Frontal cortex (tissue), 4 donors: ENCODE data around the gene SDF2L1. TPM values are rescaled to one million over a fixed set of nuclear protein-coding genes. Genes with fewer than 3 reads are reported as not detected.
"Not testable (repeated sequence)": the region's sequence is repeated elsewhere in the genome, so short reads cannot be mapped to it uniquely, and the experiment has no call there.

Experiments
- DNase-seq, 2 donors: peaks; one replicate each; pipeline ENCODE4 v3.0.0; 2012; ENCODE audit warnings: low spot score in 2 of 2
- FAIRE-seq: peaks from 2 replicates; lab custom pipeline; 2012; peaks lifted over from hg19 to GRCh38; lab: Jason Lieb, UNC
- total RNA-seq: library from RNA; depleted of rRNA; stranded (reverse); fragments of >200 nt; gene quantifications from one replicate; pipeline ENCODE4 v1.2.3, GENCODE V29; 2014
- donor health status: control.
- donor health status: control.
- donor health status: control.

SDF2L1 gene, protein sequence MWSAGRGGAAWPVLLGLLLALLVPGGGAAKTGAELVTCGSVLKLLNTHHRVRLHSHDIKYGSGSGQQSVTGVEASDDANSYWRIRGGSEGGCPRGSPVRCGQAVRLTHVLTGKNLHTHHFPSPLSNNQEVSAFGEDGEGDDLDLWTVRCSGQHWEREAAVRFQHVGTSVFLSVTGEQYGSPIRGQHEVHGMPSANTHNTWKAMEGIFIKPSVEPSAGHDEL
- total RNA-seq: 2.9 TPM

DNA sequence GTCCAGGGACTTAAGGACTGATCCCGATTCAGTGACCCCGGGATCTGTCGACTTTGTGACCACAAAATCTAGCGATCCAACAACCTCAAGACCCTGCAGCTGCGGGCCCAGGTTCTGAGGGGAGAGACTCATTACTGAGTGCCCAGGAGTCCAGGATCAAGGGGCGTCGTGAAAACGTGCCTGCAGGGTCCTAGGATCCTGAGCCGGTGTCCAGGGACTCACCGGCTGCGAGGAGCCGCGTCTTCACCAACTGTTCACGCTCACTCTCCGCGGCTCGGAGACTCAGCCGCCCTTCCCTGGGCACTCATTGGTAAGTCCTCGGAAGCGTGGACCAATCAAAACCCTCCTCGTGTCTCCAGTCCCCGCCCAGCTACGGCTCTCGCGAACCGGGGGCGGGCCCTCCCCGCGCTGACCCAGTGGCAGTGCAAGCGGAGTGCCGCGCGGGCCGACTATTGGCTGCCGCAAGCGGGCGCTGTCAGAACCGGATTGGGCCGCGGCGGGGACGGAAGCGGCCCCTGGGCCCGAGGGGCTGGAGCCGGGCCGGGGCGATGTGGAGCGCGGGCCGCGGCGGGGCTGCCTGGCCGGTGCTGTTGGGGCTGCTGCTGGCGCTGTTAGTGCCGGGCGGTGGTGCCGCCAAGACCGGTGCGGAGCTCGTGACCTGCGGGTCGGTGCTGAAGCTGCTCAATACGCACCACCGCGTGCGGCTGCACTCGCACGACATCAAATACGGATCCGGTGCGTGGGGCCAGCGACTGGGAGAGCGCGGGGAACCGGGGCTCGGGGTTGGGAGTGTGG lies at the start of gene SDF2L1:
Gene SDF2L1, plus strand, starts transcription at position 514 of the 795 bp plus-strand sequence. Its CDS starts 35 bp downstream, at position 549.
- peak; percentile 86 for FAIRE-seq
- DNase-seq: peak; percentile 99

DNA sequence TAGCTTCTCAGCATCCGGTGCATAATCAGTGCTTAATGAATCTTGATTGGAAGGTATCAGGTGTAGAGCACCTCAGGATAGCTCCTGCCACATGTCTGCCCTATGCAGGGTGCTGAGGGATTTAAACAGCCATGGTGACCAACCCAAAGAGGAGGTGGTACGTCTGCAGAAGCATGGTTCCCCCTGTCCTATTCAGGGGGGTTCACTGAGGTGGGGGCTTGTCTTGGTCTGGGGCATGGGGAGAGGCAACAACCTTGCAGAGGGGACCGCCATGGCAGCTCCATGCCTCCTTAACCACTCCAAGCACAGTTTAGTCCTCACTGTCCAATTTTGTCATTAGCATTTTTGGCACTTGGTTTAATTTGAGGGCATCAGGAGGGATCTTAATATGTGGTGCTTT lies 49.7 kb upstream of the SDF2L1 start:
- DNase-seq: no peak
- no peak for FAIRE-seq

DNA sequence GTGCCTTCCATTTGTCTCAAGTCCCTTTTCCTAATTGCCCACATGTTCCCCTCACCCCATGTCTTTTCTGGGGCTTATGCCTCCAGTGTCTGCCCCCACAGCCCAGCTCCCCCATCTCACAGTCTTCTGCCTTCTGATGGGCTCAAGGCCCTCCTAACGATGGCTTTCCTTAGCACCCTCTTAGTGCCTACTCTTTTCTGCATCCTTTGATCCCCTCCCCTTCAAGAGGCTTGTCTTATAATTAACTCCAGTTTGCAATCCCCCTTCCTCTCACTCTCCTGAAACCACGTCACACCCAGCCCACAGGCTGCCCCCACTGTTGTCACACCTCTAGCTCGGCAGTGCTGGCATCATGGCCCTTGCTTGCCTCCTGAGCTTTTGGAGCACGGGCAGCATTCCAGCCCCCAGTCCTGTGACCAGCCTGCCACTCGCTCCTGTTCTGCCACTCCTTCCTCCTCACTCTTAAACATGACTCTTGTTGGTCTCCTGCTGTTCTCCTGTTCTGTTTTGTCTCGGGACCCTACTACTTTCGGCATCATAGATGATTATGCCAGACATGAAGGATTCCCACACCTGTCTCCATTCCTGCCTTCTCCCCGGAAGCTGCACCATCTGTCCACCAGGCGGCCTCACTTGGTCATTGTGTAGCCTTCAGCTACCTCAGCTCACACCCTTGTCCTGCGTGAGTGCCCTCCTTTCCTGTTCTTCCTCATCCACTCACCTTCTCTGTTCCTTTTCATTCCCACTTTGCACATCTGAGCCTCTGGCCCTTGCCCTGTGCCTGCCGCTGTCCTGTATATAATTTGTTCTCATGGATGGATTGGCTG lies 48.5 kb upstream of the SDF2L1 start:
- FAIRE-seq (no peak), DNase-seq (no peak)

DNA sequence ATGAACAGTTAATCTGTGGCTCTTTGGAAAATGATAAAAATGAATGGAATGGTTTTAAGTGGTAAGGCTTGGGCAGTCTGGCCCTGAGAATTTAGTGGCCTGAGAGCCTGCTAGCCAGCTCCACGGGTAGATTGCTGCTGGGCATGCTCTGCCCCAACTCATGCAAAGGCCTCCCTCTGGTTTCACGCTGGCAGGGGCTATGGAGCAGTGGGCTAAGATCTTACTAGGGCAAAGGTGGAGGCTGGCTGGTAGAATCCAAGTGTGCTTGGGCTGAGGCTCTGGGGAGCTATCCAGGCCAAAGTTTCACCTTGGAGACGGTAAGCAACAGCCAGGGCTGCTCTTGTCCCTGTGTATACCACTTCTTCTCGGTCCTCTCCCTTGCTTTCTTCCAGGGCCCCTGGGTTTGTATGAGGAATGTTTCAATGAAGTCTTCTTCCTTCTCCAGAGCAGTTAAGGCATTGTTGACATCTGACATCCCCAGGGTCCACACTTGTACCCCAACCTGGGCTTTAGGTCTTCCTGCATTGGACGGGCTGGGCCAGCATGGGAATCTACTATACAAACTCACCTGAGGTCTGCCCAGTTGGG lies 47.1 kb upstream of the SDF2L1 start:
- FAIRE-seq (no peak), DNase-seq (no peak)

DNA sequence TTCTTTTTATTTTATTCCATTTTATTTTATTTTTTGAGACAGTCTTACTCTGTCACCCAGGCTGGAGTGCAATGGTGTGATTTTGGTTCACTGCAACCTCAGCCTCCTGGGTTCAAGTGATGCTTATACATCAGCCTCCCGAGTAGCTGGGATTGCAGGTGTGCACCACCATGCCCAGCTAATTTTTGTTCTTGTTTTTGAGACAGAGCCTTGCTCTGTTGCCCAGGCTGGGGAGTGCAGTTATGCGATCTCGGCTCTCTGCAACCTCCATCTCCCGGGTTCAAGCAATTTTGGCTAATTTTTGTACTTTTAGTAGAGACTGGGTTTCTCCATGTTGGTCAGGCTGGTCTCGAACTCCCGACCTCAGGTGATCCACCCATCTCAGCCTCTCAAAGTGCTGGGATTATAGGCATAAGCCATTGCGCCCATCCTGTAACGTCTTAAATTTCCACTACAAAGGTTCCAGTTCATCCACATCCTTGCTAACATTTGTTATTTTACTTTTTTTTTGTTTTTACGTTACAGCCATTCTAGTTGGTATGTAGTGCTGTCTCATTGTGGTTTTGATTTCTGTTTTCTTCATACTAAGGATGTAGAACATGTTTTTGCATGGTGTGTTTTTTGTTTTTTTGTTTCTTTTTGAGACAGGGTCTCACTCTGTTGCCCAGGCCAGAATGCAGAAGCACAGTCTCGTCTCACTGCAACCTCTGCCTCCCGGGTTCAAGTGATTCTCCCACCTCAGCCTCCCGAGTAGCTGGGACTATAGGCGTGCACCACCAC lies 45.6 kb upstream of the SDF2L1 start:
- DNase-seq, FAIRE-seq: not testable (repeated sequence)

DNA sequence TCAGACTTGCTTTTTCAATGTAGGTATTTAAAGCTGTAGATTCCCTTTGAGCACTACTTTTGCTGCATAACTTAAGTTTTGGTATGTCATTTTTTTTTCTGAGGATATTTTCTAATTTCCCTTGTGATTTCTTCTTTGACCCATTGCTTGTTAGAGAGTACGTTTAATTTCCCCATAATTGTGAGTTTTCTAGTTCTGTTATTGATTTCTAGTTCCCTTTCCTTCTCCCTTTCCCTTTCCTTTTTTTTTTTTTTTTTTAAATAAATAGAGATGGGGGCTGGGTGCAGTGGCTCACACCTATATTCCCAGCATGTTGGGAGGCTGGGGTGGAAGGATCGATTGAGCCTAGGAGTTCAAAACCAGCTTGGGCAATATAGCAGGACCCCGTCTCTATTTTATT lies 43.8 kb upstream of the SDF2L1 start:
- no peak for DNase-seq
- FAIRE-seq: no peak

DNA sequence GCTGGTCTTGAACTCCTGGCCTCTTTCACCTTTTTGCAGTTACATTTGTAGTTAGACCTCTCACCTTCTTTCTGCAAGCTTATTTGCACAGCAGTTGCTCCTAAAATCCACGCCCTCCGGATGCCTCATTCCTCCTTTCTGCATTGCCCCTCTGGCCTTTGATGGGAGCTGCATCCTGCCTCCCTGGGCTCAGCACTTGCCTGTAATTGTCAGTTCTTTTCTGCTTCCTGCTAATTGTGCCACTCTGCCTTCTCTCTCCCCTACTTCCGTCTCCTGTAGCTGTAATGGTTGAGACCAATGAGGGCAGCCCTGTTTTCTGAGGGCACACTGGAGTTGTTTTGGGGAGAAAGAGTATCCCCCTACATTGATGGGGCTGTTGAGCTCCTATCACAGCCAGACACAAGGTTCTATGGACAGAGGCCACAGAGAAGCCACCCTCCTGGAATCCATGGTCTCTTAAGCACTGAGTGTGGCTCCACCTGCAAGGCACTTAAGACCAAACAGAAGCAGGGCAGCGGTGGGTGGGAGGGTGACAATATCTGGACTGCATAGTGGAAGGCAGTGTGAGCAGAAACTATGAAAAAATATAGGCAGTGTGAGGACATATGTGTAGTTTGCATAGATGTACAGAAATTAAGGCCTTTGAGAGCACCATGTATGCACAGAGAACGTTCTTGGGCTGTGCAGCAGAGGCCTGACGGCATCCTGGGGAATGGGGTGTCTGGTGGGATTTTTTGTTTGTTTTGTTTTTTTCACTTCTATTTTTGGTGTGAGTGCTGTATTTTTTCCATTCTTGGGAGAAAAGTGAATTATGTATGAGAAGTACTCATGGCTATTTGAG lies 42.8 kb upstream of the SDF2L1 start:
- FAIRE-seq (no peak), DNase-seq (no peak)

DNA sequence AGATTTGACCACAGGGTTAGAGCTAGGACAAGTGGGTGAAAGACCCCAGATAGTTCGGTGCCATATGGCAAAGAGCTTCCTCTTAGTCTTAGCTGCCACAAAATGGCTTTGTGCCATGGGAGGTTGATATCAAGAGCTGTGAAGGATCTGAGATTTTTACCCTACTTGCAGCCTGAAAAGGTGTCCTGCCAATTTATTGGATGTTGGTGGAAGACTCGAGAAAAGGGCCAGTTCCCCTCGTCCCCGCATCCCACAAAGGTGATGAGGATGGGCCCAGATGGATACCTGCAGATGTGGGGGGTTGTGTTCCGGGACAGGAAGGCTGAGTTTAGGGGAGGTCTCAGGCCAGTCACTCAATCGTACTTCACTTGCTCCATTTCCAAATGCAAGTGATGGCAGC lies 39.5 kb upstream of the SDF2L1 start:
- DNase-seq (no peak), FAIRE-seq (no peak)

DNA sequence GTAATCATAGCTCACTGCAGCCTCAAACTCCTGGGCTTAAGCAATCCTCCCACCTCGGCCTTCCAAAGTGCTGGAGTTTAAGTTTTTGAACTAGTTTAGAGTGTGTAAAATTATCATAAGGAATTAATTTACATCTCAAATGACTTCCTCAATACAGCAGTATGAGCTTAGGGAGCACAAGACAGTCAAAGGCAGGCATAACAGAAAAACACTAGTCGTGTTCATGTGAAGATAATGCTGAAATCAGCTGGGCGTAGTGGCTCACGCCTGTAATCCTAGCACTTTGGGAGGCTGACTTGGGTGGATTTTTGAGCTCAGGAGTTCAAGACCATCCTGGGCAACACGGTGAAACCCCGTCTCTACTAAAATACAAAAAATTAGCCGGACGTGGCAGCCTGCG lies 38.1 kb upstream of the SDF2L1 start:
- no peak for DNase-seq
- no peak for FAIRE-seq

DNA sequence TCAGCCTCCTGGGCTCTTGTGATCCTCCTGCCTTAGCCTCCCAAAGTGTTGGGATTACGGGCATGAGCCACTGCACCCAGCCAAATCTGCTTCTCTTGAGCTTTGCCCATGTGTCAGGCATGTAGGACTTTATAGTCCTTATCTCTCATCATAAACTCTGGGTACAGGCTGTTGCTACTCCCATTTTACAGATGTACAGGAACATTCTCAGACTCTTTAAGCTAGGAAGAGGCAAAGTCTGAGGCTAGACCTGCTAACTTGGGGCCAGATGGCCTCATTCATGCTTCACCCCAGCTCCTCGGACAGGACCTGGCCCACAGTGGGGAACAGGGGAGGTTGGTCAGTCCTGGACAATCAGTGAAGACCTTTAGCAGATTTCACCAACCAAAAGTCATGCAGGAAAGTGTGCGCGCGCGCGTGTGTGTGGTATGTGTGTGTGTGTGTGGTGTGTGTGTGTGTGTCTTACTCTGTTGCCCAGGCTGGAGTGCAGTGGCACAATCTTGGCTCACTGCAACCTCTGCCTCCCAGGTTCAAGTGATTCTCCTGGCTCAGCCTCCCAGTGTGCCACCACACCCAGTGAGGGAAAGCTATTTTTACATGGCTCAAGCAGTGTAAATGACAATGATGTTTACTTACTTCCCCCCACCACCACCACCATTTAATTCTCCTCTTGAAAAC lies 36.1 kb upstream of the SDF2L1 start:
- no peak for DNase-seq
- FAIRE-seq: no peak

DNA sequence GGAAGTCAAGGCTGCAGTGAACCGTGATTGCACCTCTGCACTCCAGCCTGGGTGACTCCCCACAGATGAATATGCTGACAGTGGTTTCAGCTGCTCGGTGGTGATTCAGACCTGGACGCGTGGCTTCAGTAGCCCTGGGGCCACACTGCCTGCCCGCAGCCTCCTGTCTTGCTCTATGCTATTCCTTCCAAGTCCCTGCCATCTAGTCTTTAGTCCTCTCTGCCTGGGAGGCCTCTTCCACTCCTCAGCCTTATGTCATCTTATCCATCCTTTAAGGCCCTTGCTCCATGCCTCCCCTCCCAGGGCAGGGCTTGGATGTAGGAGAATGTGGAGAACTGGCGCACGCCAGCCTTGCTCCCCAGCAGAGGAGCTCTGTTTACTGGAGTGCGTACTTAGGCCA lies 35.3 kb upstream of the SDF2L1 start:
- FAIRE-seq (no peak), DNase-seq (no peak)

DNA sequence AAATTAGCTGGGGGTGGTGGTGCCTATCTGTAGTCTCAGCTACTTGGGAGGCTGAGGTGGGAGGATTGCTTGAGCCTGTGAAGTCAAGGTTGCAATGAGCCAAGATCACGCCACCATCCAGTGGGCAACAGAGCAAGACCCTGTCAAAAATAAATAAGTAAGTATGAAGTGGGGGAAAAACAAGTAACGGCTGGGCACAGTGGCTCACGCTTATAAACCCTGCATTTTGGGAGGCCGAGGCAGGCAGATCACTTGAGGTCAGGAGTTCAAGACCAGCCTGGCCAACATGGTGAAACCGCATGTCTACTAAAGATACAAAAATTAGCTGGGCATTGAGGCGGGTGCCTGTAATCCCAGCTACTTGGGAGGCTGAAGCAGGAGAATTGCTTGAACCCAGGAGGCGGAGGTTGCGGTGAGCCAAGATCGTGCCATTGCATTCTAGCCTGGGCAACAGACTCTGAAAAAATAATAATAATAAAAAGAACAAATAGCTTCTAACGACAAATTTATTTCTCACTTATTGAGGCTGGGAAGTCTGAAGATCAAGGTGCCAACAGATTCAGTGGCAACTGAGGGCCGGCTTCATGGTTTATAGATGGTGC lies 32.4 kb upstream of the SDF2L1 start:
- DNase-seq, FAIRE-seq: not testable (repeated sequence)

DNA sequence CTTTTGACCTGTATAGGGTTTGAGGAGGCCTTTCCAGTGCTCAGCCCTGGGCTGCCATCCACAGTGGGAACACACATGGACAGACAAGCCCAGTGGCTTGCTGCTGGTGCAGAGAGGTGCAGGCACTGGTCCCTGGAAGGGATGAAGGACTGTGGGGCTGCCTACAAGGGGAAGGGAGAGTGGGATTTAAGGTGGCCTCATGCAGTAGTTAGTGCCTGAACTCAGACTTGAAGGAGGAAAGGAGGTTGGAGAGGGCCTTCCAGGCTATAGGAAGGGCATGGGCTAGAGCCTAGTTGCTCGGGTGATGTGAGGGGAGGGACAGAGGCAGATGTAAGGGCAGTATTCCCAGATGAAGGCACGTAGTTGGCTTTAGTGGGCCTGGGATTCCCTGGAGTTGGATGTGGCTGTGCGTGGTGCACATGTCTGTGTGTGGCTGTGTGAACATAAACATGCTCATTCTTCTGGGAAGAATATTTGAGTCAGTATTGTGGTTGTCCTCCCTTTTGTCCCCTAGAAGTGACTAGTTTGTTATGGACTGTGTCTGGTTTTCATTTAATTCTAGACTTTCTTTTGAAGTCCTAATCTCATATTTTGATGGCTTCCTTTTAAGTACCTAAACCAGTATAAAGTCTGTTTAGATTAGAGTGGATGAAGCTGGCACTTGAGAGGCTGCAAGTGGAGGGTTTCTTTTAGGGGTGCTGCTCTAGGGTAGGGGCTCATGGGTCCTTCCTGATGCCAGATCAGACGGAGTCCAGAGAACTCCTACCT lies 30.7 kb upstream of the SDF2L1 start:
- FAIRE-seq (no peak), DNase-seq (no peak)

DNA sequence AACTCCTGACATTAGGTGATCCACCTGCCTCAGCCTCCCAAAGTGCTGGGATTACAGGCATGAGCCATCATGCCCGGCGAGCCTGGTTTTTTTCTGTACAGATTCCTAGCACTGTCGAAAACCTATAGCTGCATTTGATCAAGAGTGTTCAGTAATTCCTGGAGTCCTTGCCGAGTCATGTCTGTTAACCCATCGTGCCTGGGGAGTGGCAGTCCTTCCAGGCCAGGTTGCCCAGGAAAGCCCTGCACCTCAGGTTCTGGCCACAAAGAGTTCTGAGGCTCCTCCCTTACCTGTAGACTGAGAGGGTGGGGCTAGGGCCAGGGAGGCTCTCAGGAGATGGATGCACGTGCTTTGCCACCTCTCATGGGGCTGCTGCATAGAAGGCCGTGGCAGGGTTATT lies 29.2 kb upstream of the SDF2L1 start:
- FAIRE-seq: no peak
- DNase-seq: no peak

DNA sequence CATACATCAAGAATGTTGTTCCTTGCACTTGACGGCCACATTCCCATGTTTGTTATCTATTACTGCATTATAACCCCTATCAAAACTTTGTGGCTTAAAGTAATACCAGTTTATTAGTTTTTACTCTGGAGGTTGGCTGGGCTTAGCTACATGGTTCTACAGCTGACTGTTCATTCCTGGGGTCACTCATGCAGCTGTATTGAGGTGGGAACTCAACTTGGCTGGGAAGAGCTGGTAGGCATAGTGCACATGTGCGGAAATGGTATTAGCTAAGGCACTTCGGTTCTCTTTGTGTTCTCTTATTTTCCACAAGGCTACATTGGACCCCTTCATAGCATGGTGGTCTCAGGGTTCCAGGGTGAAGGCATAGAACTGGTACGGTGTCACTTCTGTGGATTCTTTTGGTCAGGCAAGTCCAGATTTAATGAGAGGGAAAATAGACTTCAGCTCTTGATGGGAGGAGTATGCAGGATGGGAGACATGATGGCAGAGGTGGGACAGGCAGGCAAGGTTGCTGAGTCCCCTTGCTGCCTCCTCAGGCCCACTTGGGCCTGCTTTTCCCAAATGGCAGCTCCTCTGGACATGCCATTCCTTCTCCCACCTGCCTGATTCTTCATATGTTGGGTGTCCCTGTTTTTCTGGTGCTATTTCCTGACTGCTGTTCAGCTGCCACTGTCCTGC lies 28.4 kb upstream of the SDF2L1 start:
- DNase-seq: no peak
- no peak for FAIRE-seq

DNA sequence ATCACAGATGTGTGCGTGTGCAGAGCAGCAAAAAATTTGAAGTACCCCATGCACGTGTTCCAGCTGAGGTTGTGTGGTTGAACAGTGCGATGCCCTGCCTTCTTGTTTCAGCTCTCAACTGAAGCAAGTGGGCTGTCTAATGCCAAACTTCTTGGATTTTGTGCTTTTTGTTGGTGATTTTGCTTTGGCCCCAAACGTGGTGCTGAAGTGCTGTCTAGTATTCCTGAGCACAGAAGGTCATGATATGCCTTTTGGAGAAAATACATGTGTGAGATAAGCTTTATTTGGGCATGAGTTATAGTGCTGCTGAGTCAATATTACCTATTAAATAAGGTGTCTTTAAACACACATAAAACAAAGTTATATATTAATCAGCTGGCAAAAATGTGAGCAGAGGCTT lies 26.4 kb upstream of the SDF2L1 start:
- DNase-seq (no peak), FAIRE-seq (no peak)
